SK-N-SH treated with all-trans-retinoic acid at 6 μM for 48 hours (cell line): ENCODE results near the gene KCNK15.

Experiments used
- ATAC-seq: fragments of 200-7000 bp; cut with Tn5 transposase; 3 replicates; pipeline ENCODE4 v1.9.1; 2020; ENCODE audit warnings: mild to moderate bottlenecking, moderate library complexity
- ARNTL ChIP-seq: fragments of 450-650 bp; formaldehyde crosslinking; IDR thresholded peaks from 2 replicates; pipeline ENCODE4 v1.5.0; 2020; ENCODE audit warnings: low read depth, mild to moderate bottlenecking, moderate library complexity, borderline replicate concordance
- BACH2 ChIP-seq: fragments of 250-450 bp; sonication (Bioruptor Pico); IDR thresholded peaks from 2 replicates; pipeline ENCODE4 v1.9.0; 2021; ENCODE audit warnings: mild to moderate bottlenecking, borderline replicate concordance
- CSDC2 ChIP-seq: fragments of 250-450 bp; sonication (Bioruptor Pico); IDR thresholded peaks from 2 replicates; pipeline ENCODE4 v1.5.0; 2020; ENCODE audit warnings: mild to moderate bottlenecking, moderate library complexity
- GLIS3 ChIP-seq: fragments of 250-450 bp; sonication (Bioruptor Pico); IDR thresholded peaks from 2 replicates; pipeline ENCODE4 v1.5.0; 2020; ENCODE audit warnings: mild to moderate bottlenecking, moderate library complexity
- ISL1 ChIP-seq: fragments of 250-450 bp; sonication (Bioruptor Pico); IDR thresholded peaks from 2 replicates; pipeline ENCODE4 v2.1.2; 2022; ENCODE audit warnings: mild to moderate bottlenecking, moderate library complexity
- OSR1 ChIP-seq: fragments of 250-450 bp; sonication (Bioruptor Pico); IDR thresholded peaks from 2 replicates; pipeline ENCODE4 v1.8.0; 2022; ENCODE audit warnings: moderate library complexity, mild to moderate bottlenecking, inconsistent platforms
- RARB ChIP-seq: fragments of 250-450 bp; sonication (Bioruptor Pico); IDR thresholded peaks from 2 replicates; pipeline ENCODE4 v1.8.0; 2021; ENCODE audit warnings: mild to moderate bottlenecking, moderate library complexity
- SNAI2 ChIP-seq: fragments of 250-450 bp; sonication (Bioruptor Pico); IDR thresholded peaks from 2 replicates; pipeline ENCODE4 v1.5.0; 2020; ENCODE audit warnings: mild to moderate bottlenecking, moderate library complexity
- TCF4 ChIP-seq: fragments of 250-450 bp; sonication (Bioruptor Pico); IDR thresholded peaks from 2 replicates; pipeline ENCODE4 v1.8.0; 2021; ENCODE audit warnings: mild to moderate bottlenecking, moderate library complexity, borderline replicate concordance
- TOX ChIP-seq: fragments of 250-450 bp; sonication (Bioruptor Pico); IDR thresholded peaks from 2 replicates; pipeline ENCODE4 v1.8.0; 2021; ENCODE audit warnings: mild to moderate bottlenecking, moderate library complexity, borderline replicate concordance
- ZFP3 ChIP-seq: fragments of 250-450 bp; sonication (Bioruptor Pico); IDR thresholded peaks from 2 replicates; pipeline ENCODE4 v1.5.0; 2020; ENCODE audit warnings: mild to moderate bottlenecking, moderate library complexity
- ZFP30 ChIP-seq: fragments of 450-650 bp; formaldehyde crosslinking; IDR thresholded peaks from 2 replicates; pipeline ENCODE4 v1.5.0; 2022; ENCODE audit warnings: mild to moderate bottlenecking, moderate library complexity
- ZNF565 ChIP-seq: fragments of 450-650 bp; formaldehyde crosslinking; conservative IDR thresholded peaks from 2 replicates; pipeline ENCODE4 v1.5.0; 2020; ENCODE audit warnings: low read depth, mild to moderate bottlenecking, moderate library complexity
- ZNF70 ChIP-seq: fragments of 450-650 bp; formaldehyde crosslinking; IDR thresholded peaks from 2 replicates; pipeline ENCODE4 v1.5.0; 2020; ENCODE audit warnings: mild to moderate bottlenecking, moderate library complexity
- ZNF8 ChIP-seq: fragments of 450-650 bp; formaldehyde crosslinking; IDR thresholded peaks from 2 replicates; pipeline ENCODE4 v1.5.0; 2020; ENCODE audit warnings: mild to moderate bottlenecking, moderate library complexity
- TF ChIP-seq, protein P1 (sequence below): fragments of 250-450 bp; sonication (Bioruptor Pico); IDR thresholded peaks from 2 replicates; pipeline ENCODE4 v1.8.0; 2021; ENCODE audit warnings: low read depth, mild to moderate bottlenecking, moderate library complexity, borderline replicate concordance
- TF ChIP-seq, protein P2 (sequence below): fragments of 250-450 bp; sonication (Bioruptor Pico); IDR thresholded peaks from 2 replicates; pipeline ENCODE4 v1.5.0; 2020; ENCODE audit warnings: mild to moderate bottlenecking, moderate library complexity
- TF ChIP-seq, protein P3 (sequence below): fragments of 250-450 bp; sonication (Bioruptor Pico); IDR thresholded peaks from 2 replicates; pipeline ENCODE4 v1.5.1; 2020; ENCODE audit warnings: low read depth, mild to moderate bottlenecking, moderate library complexity
- TF ChIP-seq, protein P4 (sequence below): fragments of 250-450 bp; sonication (Bioruptor Pico); IDR thresholded peaks from 2 replicates; pipeline ENCODE4 v1.8.0; 2020; ENCODE audit warnings: mild to moderate bottlenecking, moderate library complexity, borderline replicate concordance

Gene KCNK15

DNA sequence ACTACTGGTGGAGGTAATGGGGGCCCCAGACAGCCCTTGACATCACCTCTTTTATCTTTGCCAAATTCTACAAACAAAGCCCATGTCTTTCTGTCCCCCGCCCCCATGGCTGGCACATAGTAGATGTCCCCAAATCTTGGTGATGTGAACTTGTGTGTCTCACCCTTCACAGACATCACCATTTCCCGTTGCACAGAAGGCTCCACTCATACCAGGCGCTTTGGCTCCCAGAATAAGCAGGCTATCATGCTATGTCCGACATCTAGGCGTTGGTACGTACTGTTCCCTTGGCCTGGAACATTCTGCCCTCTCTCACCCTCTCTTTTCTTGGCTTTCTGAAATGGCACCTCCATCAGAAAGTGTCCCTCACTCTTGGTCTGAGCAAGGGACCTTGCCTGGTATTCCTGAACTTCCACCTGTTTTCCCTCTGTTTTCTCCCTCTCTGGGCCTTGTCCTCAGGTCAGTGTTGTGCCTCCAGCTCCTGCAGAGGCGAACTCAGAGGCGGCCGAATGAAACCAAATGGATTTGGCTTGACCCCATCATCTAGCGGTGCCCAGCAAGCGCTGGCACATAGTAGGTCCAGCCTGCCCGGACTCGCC lies 31.5 kb upstream of the KCNK15 start:
- peak; percentile 52 for ATAC-seq
- TF ChIP-seq ISL1 (CRISPR knock-in tag), result no peak
- TF ChIP-seq, protein P1, sequence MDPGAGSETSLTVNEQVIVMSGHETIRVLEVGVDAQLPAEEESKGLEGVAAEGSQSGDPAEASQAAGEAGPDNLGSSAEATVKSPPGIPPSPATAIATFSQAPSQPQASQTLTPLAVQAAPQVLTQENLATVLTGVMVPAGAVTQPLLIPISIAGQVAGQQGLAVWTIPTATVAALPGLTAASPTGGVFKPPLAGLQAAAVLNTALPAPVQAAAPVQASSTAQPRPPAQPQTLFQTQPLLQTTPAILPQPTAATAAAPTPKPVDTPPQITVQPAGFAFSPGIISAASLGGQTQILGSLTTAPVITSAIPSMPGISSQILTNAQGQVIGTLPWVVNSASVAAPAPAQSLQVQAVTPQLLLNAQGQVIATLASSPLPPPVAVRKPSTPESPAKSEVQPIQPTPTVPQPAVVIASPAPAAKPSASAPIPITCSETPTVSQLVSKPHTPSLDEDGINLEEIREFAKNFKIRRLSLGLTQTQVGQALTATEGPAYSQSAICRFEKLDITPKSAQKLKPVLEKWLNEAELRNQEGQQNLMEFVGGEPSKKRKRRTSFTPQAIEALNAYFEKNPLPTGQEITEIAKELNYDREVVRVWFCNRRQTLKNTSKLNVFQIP, result no peak

DNA sequence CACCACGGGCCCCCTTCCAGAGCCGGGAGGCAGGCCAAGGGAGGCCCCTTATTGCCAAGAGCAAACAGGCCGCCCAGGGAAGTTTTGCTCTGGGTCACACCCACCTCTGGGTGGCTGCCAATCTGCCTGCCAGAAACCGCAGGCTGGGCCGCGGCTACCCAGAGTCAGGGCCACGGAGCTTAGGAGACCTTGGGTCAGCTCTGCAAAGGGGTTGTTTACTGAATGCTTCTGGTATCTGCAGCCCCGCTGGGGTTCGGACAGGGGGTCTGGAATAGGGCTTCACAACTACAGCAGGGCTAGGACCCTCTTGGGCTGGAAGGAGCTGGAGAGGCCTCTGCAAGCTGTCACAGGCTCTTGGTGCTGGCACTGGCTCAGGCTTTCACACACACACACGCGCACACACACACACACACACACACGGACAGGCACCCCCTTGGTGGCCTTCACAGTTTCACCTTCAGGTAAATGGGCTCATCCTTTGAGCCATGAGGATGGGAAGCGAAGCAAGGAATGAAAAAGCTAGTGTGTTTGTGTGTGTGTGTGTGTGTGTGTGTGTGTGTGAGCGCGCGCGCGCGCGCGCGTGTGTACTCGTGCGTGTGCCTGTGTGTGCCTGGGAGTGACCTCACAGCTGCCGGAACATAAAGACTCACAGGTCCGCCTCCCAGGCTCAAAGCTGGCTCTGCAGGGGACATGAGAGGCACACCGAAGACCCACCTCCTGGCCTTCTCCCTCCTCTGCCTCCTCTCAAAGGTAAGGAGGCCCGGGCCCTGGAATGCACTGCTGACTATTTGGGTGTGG lies 30.8 kb upstream of the KCNK15 start, which contains the start of gene CCN5:
Gene CCN5, plus strand, starts transcription at position 669 of the 798 bp plus-strand sequence. Its CDS starts 22 bp downstream, at position 691.
- peak; percentile 95 for ATAC-seq
- TF ChIP-seq ARNTL (CRISPR knock-in tag), result no peak
- no peak for TF ChIP-seq ZFP30 (CRISPR knock-in tag)
- no peak for TF ChIP-seq ZFP3 (CRISPR knock-in tag)
- no peak for TF ChIP-seq ZNF565 (CRISPR knock-in tag)
- TF ChIP-seq TCF4 (CRISPR knock-in tag), result no peak
- TF ChIP-seq ISL1 (CRISPR knock-in tag), result no peak
- no peak for TF ChIP-seq CSDC2
- TF ChIP-seq RARB, result no peak
- TF ChIP-seq, protein P2, sequence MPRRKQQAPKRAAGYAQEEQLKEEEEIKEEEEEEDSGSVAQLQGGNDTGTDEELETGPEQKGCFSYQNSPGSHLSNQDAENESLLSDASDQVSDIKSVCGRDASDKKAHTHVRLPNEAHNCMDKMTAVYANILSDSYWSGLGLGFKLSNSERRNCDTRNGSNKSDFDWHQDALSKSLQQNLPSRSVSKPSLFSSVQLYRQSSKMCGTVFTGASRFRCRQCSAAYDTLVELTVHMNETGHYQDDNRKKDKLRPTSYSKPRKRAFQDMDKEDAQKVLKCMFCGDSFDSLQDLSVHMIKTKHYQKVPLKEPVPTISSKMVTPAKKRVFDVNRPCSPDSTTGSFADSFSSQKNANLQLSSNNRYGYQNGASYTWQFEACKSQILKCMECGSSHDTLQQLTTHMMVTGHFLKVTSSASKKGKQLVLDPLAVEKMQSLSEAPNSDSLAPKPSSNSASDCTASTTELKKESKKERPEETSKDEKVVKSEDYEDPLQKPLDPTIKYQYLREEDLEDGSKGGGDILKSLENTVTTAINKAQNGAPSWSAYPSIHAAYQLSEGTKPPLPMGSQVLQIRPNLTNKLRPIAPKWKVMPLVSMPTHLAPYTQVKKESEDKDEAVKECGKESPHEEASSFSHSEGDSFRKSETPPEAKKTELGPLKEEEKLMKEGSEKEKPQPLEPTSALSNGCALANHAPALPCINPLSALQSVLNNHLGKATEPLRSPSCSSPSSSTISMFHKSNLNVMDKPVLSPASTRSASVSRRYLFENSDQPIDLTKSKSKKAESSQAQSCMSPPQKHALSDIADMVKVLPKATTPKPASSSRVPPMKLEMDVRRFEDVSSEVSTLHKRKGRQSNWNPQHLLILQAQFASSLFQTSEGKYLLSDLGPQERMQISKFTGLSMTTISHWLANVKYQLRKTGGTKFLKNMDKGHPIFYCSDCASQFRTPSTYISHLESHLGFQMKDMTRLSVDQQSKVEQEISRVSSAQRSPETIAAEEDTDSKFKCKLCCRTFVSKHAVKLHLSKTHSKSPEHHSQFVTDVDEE (CRISPR knock-in tag), result no peak
- TF ChIP-seq OSR1 (CRISPR knock-in tag), result no peak
- TF ChIP-seq, protein P1, result no peak
- no peak for TF ChIP-seq ZNF8 (CRISPR knock-in tag)
- TF ChIP-seq, protein P3, sequence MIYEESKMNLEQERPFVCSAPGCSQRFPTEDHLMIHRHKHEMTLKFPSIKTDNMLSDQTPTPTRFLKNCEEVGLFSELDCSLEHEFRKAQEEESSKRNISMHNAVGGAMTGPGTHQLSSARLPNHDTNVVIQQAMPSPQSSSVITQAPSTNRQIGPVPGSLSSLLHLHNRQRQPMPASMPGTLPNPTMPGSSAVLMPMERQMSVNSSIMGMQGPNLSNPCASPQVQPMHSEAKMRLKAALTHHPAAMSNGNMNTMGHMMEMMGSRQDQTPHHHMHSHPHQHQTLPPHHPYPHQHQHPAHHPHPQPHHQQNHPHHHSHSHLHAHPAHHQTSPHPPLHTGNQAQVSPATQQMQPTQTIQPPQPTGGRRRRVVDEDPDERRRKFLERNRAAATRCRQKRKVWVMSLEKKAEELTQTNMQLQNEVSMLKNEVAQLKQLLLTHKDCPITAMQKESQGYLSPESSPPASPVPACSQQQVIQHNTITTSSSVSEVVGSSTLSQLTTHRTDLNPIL (CRISPR knock-in tag), result no peak
- TF ChIP-seq ZNF70, result no peak
- TF ChIP-seq TOX (CRISPR knock-in tag), result no peak
- TF ChIP-seq GLIS3, result no peak
- TF ChIP-seq SNAI2 (CRISPR knock-in tag), result no peak

DNA sequence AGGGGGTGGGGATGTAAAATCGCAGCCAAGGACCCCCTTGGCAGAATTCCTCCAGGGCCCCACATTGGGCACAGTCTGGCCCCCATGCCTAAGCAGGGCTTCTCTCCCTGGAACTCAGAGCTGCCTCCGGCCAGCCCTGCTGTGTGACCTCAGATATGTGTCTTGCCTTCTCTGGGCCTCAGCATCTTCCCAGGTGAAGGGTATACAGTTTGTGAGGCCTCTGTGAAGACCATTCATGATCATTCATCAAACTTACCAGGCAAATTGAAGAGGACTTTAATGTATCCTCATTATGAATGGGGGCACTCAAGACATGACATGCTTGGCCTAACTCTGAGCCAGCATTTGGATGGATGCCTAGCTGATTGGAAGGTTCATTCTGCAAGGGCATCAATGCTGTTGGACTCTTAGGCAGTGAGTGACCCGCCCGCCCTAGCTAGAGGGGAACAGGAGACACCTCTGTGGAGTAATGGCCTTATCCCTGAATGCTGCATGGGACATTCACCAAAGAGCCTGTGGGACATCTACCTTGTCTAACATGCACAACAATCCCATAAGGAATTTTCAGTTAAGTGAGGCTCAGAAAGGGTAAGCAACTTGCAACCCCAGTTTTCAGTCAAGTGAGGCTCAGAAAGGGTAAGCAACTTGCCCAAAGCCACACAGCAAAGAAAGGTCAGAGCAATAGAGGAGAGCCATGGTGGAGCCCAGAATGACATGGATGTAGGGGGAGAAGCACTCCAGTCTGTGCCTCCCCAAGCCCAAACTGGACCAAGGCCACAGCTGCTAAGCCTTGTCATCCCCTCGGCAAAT lies 30.0 kb upstream of the KCNK15 start:
- ATAC-seq, result no peak
- TF ChIP-seq TCF4 (CRISPR knock-in tag) (no peak), ISL1 (CRISPR knock-in tag) (peak; percentile 42)

DNA sequence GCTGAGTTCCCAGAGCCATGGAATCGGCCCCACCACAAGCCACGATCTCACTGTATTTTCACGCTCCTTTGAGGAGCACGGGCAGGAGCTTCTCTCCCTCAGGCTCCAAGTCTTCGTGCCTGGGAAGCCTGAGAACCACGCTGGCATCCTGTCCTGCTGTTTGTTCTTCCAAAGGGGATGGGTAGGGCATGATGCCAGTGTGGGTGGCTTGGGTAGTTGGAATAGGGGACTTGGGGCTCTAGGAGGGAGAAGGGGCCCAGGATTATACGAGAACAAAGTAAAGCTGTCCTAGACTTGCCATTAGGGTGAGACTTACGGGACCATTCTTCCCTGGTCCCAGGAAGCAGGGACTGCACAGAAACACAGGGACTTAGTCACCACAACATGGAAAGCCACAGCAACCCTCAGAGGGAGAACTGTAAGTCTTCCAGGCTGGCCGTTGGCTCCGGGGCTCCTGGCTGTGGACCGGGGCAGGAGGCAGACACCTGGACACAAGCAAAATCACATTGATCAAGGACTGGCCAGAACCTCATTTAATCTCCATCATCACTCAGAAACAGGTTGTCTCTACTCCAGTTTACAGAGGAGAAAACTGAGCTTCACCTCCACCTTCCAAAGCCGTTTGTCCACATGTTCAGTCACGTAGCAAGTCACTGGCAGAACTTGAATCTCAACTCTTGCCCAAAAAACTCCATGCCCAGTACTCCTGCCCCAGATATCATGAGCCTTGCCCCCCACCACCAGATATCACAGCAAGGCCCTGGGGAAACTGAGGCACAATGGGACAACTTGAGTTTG lies 29.2 kb upstream of the KCNK15 start:
- TF ChIP-seq, protein P4, sequence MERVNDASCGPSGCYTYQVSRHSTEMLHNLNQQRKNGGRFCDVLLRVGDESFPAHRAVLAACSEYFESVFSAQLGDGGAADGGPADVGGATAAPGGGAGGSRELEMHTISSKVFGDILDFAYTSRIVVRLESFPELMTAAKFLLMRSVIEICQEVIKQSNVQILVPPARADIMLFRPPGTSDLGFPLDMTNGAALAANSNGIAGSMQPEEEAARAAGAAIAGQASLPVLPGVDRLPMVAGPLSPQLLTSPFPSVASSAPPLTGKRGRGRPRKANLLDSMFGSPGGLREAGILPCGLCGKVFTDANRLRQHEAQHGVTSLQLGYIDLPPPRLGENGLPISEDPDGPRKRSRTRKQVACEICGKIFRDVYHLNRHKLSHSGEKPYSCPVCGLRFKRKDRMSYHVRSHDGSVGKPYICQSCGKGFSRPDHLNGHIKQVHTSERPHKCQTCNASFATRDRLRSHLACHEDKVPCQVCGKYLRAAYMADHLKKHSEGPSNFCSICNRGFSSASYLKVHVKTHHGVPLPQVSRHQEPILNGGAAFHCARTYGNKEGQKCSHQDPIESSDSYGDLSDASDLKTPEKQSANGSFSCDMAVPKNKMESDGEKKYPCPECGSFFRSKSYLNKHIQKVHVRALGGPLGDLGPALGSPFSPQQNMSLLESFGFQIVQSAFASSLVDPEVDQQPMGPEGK (CRISPR knock-in tag), result no peak
- TF ChIP-seq SNAI2 (CRISPR knock-in tag) (no peak), BACH2 (CRISPR knock-in tag) (no peak)
- TF ChIP-seq, all 23 proteins: peak for 0
- ATAC-seq, result no peak
